Transverse colon (tissue), 3 donors: ENCODE results near the gene VWA8.

Experiments used
- POLR2A ChIP-seq: fragments of 450-650 bp; IDR thresholded peaks from one replicate; pipeline ENCODE4 v1.6.1; 2016; ENCODE audit warnings: antibody characterized with exemption, mild to moderate bottlenecking, moderate library complexity
- TF ChIP-seq, protein P1 (sequence below), 5 experiments: fragments of 200-600 bp in 3 of 5; fragments of 450-650 bp in 2 of 5; sonication (generic) in 3 of 5; IDR thresholded peaks; 1 replicate in 2 of 5; 2 replicates in 3 of 5; pipeline ENCODE4 v1.5.1; 2016 to 2017; ENCODE audit warnings: antibody characterized with exemption in 5 of 5, inconsistent platforms in 3 of 5, mild to moderate bottlenecking in 2 of 5, moderate library complexity in 1 of 5

- TF ChIP-seq, protein P1, sequence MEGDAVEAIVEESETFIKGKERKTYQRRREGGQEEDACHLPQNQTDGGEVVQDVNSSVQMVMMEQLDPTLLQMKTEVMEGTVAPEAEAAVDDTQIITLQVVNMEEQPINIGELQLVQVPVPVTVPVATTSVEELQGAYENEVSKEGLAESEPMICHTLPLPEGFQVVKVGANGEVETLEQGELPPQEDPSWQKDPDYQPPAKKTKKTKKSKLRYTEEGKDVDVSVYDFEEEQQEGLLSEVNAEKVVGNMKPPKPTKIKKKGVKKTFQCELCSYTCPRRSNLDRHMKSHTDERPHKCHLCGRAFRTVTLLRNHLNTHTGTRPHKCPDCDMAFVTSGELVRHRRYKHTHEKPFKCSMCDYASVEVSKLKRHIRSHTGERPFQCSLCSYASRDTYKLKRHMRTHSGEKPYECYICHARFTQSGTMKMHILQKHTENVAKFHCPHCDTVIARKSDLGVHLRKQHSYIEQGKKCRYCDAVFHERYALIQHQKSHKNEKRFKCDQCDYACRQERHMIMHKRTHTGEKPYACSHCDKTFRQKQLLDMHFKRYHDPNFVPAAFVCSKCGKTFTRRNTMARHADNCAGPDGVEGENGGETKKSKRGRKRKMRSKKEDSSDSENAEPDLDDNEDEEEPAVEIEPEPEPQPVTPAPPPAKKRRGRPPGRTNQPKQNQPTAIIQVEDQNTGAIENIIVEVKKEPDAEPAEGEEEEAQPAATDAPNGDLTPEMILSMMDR (IDR thresholded peaks at IDR 0.05) = no peak
- TF ChIP-seq POLR2A = no peak
Measured at GRCh38 chr13:41942462-41943094, 18.3 kb downstream of the VWA8 start.
